ENCODE measurements around the gene SYNGR4.

GRCh38 chr19:48355365-48355954, 8.7 kb upstream of the SYNGR4 start:
- TF ChIP-seq EZH2 (IDR thresholded peaks at IDR 0.05; ENCODE audit: insufficient read depth, poor library complexity, severe bottlenecking) (no peak), EZH2phosphoT487 (IDR thresholded peaks at IDR 0.05; ENCODE audit: insufficient read depth, low read depth) (no peak)
